NCI-H2107 treated with DMSO at 0.1 percent for 48 hours (cell line): Measurements from ENCODE around the gene RGS6.
"Not testable (repeated sequence)": the region's sequence is repeated elsewhere in the genome, so short reads cannot be mapped to it uniquely, and the experiment has no call there.

Source experiments
- DNase-seq: peaks from one replicate; lab custom pipeline; 2025; ENCODE audit not compliant: unreplicated experiment; lab: John Stamatoyannopoulos, UW

Gene RGS6

GRCh38 chr14:72444701-72445100 is 512.5 kb downstream of the RGS6 start:
- no peak for DNase-seq

- DNase-seq, result no peak
Measured at GRCh38 chr14:72448212-72448611, 516.0 kb downstream of the RGS6 start.

- DNase-seq, result no peak
Measured at GRCh38 chr14:72450473-72451044, 518.3 kb downstream of the RGS6 start.

GRCh38 chr14:72451054-72451972 is 519.1 kb downstream of the RGS6 start:
- DNase-seq, result no peak

- no peak for DNase-seq
Measured at GRCh38 chr14:72452774-72453173, 520.5 kb downstream of the RGS6 start.

- DNase-seq, result no peak
Measured at GRCh38 chr14:72454388-72455160, 522.3 kb downstream of the RGS6 start.

GRCh38 chr14:72457641-72458040 is 525.4 kb downstream of the RGS6 start:
- DNase-seq, result no peak

- DNase-seq, result no peak
Measured at GRCh38 chr14:72462056-72462455, 529.8 kb downstream of the RGS6 start.

GRCh38 chr14:72463291-72463866 is 531.1 kb downstream of the RGS6 start:
- DNase-seq, result no peak

- no peak for DNase-seq
Measured at GRCh38 chr14:72464226-72464625, 532.0 kb downstream of the RGS6 start.

GRCh38 chr14:72466325-72466724 is 534.1 kb downstream of the RGS6 start:
- DNase-seq, result no peak

GRCh38 chr14:72471346-72471745 is 539.1 kb downstream of the RGS6 start:
- DNase-seq, result no peak

- DNase-seq, result no peak
Measured at GRCh38 chr14:72472845-72473244, 540.6 kb downstream of the RGS6 start.

- no peak for DNase-seq
Measured at GRCh38 chr14:72476657-72477499, 544.6 kb downstream of the RGS6 start.

GRCh38 chr14:72477578-72477977 is 545.3 kb downstream of the RGS6 start:
- DNase-seq, result not testable (repeated sequence)

- no peak for DNase-seq
Measured at GRCh38 chr14:72478471-72478893, 546.3 kb downstream of the RGS6 start.

GRCh38 chr14:72479461-72479931 is 547.3 kb downstream of the RGS6 start:
- DNase-seq, result no peak

GRCh38 chr14:72480464-72481243 is 548.4 kb downstream of the RGS6 start:
- DNase-seq, result no peak

GRCh38 chr14:72483311-72483710 is 551.1 kb downstream of the RGS6 start:
- DNase-seq, result no peak

GRCh38 chr14:72485695-72486094 is 553.5 kb downstream of the RGS6 start:
- DNase-seq, result no peak
